H1 (cell line): ENCODE data around the gene KRT4. TPM values are rescaled to one million over a fixed set of nuclear protein-coding genes. Genes with fewer than 3 reads are reported as not detected.

Experiments used
- CTCF ChIA-PET: fragments of 300-600 bp; sonication (Branson Sonifier 250); formaldehyde crosslinking; loops from one replicate; lab custom pipeline; 2021; ENCODE audit not compliant: partially characterized antibody; lab: Charles Lee
- POLR2A ChIA-PET: fragments of 300-600 bp; sonication (Branson Sonifier 250); formaldehyde crosslinking; loops from one replicate; lab custom pipeline; 2021; ENCODE audit warnings: inconsistent platforms; ENCODE audit not compliant: partially characterized antibody; lab: Charles Lee
- DNase-seq, 2 experiments: peaks; one replicate each; pipeline versions ENCODE4 v3.0.0 to v3.0.0-alpha.2; 2010 to 2022; ENCODE audit warnings: low spot score in 2 of 2, low read depth in 1 of 2, mixed read lengths in 1 of 2
- FAIRE-seq: peaks from 2 replicates; lab custom pipeline; 2011; peaks lifted over from hg19 to GRCh38; lab: Jason Lieb, UNC
- H2AFZ ChIP-seq: 2 replicates; pipeline ENCODE4 v1.8.1; 2012; ENCODE audit warnings: low read length, inconsistent platforms
- H2AK5ac ChIP-seq: 2 replicates; pipeline ENCODE4 v1.6.1; 2013; ENCODE audit warnings: low read depth, low read length
- H2BK120ac ChIP-seq: replicated peaks from 2 replicates; pipeline ENCODE3; 2013; ENCODE audit warnings: low read depth, low read length, inconsistent platforms
- H2BK12ac ChIP-seq: 2 replicates; pipeline ENCODE4 v1.6.1; 2013; ENCODE audit warnings: low read depth, low read length
- H2BK15ac ChIP-seq: 2 replicates; pipeline ENCODE4 v1.6.1; 2013; ENCODE audit warnings: low read length
- H2BK20ac ChIP-seq: 2 replicates; pipeline ENCODE4 v1.6.1; 2013; ENCODE audit warnings: low read length
- H2BK5ac ChIP-seq: 2 replicates; pipeline ENCODE4 v1.6.1; 2013; ENCODE audit warnings: low read depth, low read length
- H3K14ac ChIP-seq: 2 replicates; pipeline ENCODE4 v1.6.1; 2013; ENCODE audit warnings: inconsistent platforms; ENCODE audit not compliant: insufficient read length
- H3K18ac ChIP-seq: 2 replicates; pipeline ENCODE4 v1.6.1; 2013; ENCODE audit warnings: low read length; ENCODE audit errors: extremely low read depth
- H3K23ac ChIP-seq: 2 replicates; pipeline ENCODE4 v1.6.1; 2013; ENCODE audit warnings: inconsistent platforms; ENCODE audit not compliant: insufficient read length
- H3K23me2 ChIP-seq: 2 replicates; pipeline ENCODE4 v1.6.1; 2013; ENCODE audit warnings: low read depth, low read length
- H3K27ac ChIP-seq: 2 replicates; pipeline ENCODE4 v1.6.1; 2011; ENCODE audit warnings: low read depth, low read length, inconsistent platforms
- H3K27me3 ChIP-seq, 4 experiments: replicated peaks in 1 of 4; 1 replicate in 1 of 4; 2 replicates in 3 of 4; pipeline versions ENCODE4 v1.6.1 to v1.8.1; 2011 to 2013; ENCODE audit warnings: low read length in 3 of 4, mild to moderate bottlenecking in 3 of 4, inconsistent platforms in 2 of 4, mixed read lengths in 2 of 4, moderate library complexity in 1 of 4; ENCODE audit not compliant: control insufficient read depth in 3 of 4, insufficient read depth in 3 of 4; ENCODE audit errors: extremely low read depth in 1 of 4
- H3K36me3 ChIP-seq, 4 experiments: 2 replicates each; pipeline versions ENCODE4 v1.6.1 to v1.8.1; 2011 to 2013; ENCODE audit warnings: mild to moderate bottlenecking in 4 of 4, low read length in 3 of 4, moderate library complexity in 2 of 4, control low read depth in 1 of 4, inconsistent platforms in 1 of 4; ENCODE audit not compliant: insufficient read depth in 4 of 4, control insufficient read depth in 2 of 4
- H3K4ac ChIP-seq: replicated peaks from 2 replicates; pipeline ENCODE3; 2013; ENCODE audit warnings: low read length, low read depth, mixed read lengths, inconsistent platforms; ENCODE audit not compliant: insufficient read length
- H3K4me1 ChIP-seq, 4 experiments: replicated peaks in 1 of 4; 1 replicate in 1 of 4; 2 replicates in 3 of 4; pipeline versions ENCODE4 v1.6.1 to v1.8.1; 2011 to 2013; ENCODE audit warnings: low read length in 3 of 4, inconsistent platforms in 2 of 4, mixed read lengths in 1 of 4; ENCODE audit not compliant: insufficient read depth in 4 of 4, control insufficient read depth in 3 of 4
- H3K4me2 ChIP-seq, 2 experiments: 2 replicates each; pipeline versions ENCODE4 v1.6.1 to v1.8.1; 2011 to 2013; ENCODE audit warnings: low read depth in 2 of 2, low read length in 2 of 2, control low read depth in 1 of 2, inconsistent platforms in 1 of 2, mild to moderate bottlenecking in 1 of 2; ENCODE audit not compliant: insufficient read depth in 1 of 2
- H3K4me3 ChIP-seq, 4 experiments: fragments of 200-600, 300-600 bp in 1 of 4; sonication (generic), shearing (Covaris generic), sonication (Bioruptor Twin) in 1 of 4; 2 replicates each; pipeline versions ENCODE4 v1.5.1 to v1.8.1; 2011 to 2016; ENCODE audit warnings: low read length in 4 of 4, low read depth in 3 of 4, control low read depth in 2 of 4, inconsistent platforms in 2 of 4, mild to moderate bottlenecking in 2 of 4, mixed read lengths in 1 of 4, moderate library complexity in 1 of 4; ENCODE audit not compliant: insufficient read depth in 2 of 4; ENCODE audit errors: extremely low read depth in 1 of 4
- H3K56ac ChIP-seq: replicated peaks from 2 replicates; pipeline ENCODE3; 2013; ENCODE audit warnings: low read depth, mild to moderate bottlenecking, mixed read lengths, low read length, inconsistent platforms; ENCODE audit not compliant: insufficient read length
- H3K79me1 ChIP-seq: 2 replicates; pipeline ENCODE4 v1.6.1; 2013; ENCODE audit warnings: low read depth, low read length, control low read depth
- H3K79me2 ChIP-seq, 2 experiments: 2 replicates each; pipeline versions ENCODE4 v1.6.1 to v1.8.1; 2012 to 2013; ENCODE audit warnings: low read length in 2 of 2, mild to moderate bottlenecking in 2 of 2, inconsistent platforms in 1 of 2; ENCODE audit not compliant: insufficient read depth in 2 of 2, control insufficient read depth in 1 of 2
- H3K9ac ChIP-seq, 4 experiments: replicated peaks in 1 of 4; 1 replicate in 1 of 4; 2 replicates in 3 of 4; pipeline versions ENCODE4 v1.6.1 to v1.8.1; 2011 to 2013; ENCODE audit warnings: low read depth in 3 of 4, low read length in 3 of 4, control low read depth in 2 of 4, mild to moderate bottlenecking in 2 of 4, moderate library complexity in 2 of 4, inconsistent platforms in 1 of 4; ENCODE audit errors: extremely low read depth in 1 of 4
- H3K9me3 ChIP-seq, 2 experiments: 2 replicates each; pipeline versions ENCODE4 v1.6.1 to v1.8.1; 2012 to 2013; ENCODE audit warnings: mild to moderate bottlenecking in 2 of 2, moderate library complexity in 2 of 2, control low read depth in 1 of 2, inconsistent platforms in 1 of 2, low read depth in 1 of 2, low read length in 1 of 2, mixed read lengths in 1 of 2; ENCODE audit not compliant: insufficient read depth in 2 of 2
- H4K20me1 ChIP-seq, 2 experiments: replicated peaks in 1 of 2; 2 replicates each; pipeline versions ENCODE3 to v1.8.1; 2011 to 2013; ENCODE audit warnings: inconsistent platforms in 2 of 2, low read length in 2 of 2, mild to moderate bottlenecking in 1 of 2; ENCODE audit not compliant: insufficient read depth in 2 of 2, control insufficient read depth in 1 of 2
- H4K5ac ChIP-seq: 2 replicates; pipeline ENCODE4 v1.6.1; 2013; ENCODE audit warnings: low read length, low read depth, mixed read lengths, inconsistent platforms; ENCODE audit not compliant: insufficient read length
- H4K8ac ChIP-seq: 2 replicates; pipeline ENCODE4 v1.8.0; 2013; ENCODE audit warnings: mild to moderate bottlenecking, moderate library complexity, low read length, inconsistent platforms; ENCODE audit not compliant: insufficient read depth; ENCODE audit errors: extremely low read depth
- H4K91ac ChIP-seq: replicated peaks from 2 replicates; pipeline ENCODE3; 2013; ENCODE audit warnings: low read length, mixed read lengths, inconsistent platforms; ENCODE audit not compliant: insufficient read length
- CHD1 ChIP-seq: IDR thresholded peaks from 2 replicates; pipeline ENCODE4 v1.6.1; 2012; ENCODE audit warnings: low read depth, low read length, improper control_type of control experiment
- WGBS, 2 experiments: shearing (Covaris generic) in 1 of 2; methylation state at CpG; one replicate each; pipeline versions ENCODE4 v1.1.6 to v1.1.7; 2013 to 2015; ENCODE audit warnings: low lambda C conversion rate in 2 of 2, mixed read lengths in 2 of 2, inconsistent platforms in 1 of 2, low coverage in 1 of 2, missing lambda C conversion rate in 1 of 2; ENCODE audit not compliant: insufficient replicate concordance in 2 of 2, insufficient coverage in 1 of 2, insufficient read length in 1 of 2; ENCODE audit errors: extremely low coverage in 1 of 2, missing lambda C conversion rate in 1 of 2; 5-methylcytosine and 5-hydroxymethylcytosine counted together
- polyA plus RNA-seq, 7 experiments: library from polyadenylated mRNA; depleted of rRNA in 3 of 7; stranded (reverse) in 5 of 7; unstranded in 2 of 7; fragments of >200 nt in 5 of 7; fragments of 200-250 nt in 2 of 7; gene quantifications; 1 replicate in 5 of 7; 2 replicates in 1 of 7; 4 replicates in 1 of 7; pipeline versions ENCODE4 v1.2.1 to v1.2.3, GENCODE V29; 2011 to 2013; ENCODE audit warnings: missing spikeins in 2 of 7, mixed read lengths in 2 of 7
- total RNA-seq: library from RNA; stranded (reverse); fragmentation: NEBNext Ultra II Directional; extraction: Animal tissue kit (Norgen Biotek cat#: 25700); gene quantifications from 2 replicates; pipeline ENCODE4 v1.2.1, GENCODE V29; 2021

KRT4 gene
- total and polyA plus RNA-seq, 2 of the 8 experiments (the other 6 are each of a cell fraction or from before 2014, with no cell fraction given) = not detected

GRCh38 chr12:52784909-52785308 lies 29.0 kb downstream of the KRT4 start:
- Histone ChIP-seq H4K5ac (no peak overlapping the region), H2BK12ac (no peak overlapping the region), H3K56ac (no peak overlapping the region), H3K23me2 (no peaks in the 10 kb centered on the region), H3K79me1 (no peaks in the 10 kb centered on the region), H3K14ac (no peak overlapping the region), H3K4ac (no peak overlapping the region), H3K27ac (no peak overlapping the region), H3K18ac (no peak overlapping the region), H3K23ac (no peak overlapping the region), H3K4me3 (no peak overlapping the region), H4K91ac (no peak overlapping the region), H2BK5ac (no peak overlapping the region), H3K9ac (no peak overlapping the region), H4K20me1 (no peaks in the 10 kb centered on the region), H2BK20ac (no peak overlapping the region), H3K4me2 (no peak overlapping the region), H3K4me1 (no peaks in the 10 kb centered on the region), H3K36me3 (no peaks in the 10 kb centered on the region), H2BK15ac (no peak overlapping the region), H2AFZ (no peak overlapping the region), H3K9me3 (no peaks in the 10 kb centered on the region), H2BK120ac (no peak overlapping the region), H3K79me2 (no peaks in the 10 kb centered on the region), H3K27me3 (no peaks in the 10 kb centered on the region), H4K8ac (no peak overlapping the region), H2AK5ac (no peak overlapping the region)
- FAIRE-seq (no peak), DNase-seq (no peak)
- 85% methylated on average over 3 of the region's 3 CpGs; no CpG with 5 or more reads in 1 of the 2 experiments for WGBS, 2 experiments
- CTCF ChIA-PET = interaction anchor here (0.9 kb wide), 1 partner anchor 203 kb away, joined by 3 read pairs; no protein-coding TSS in a partner anchor
- POLR2A ChIA-PET = no interaction called here
- TF ChIP-seq CHD1 = no peak
